ENCODE data around the gene PAK5. TPM values are rescaled to one million over a fixed set of nuclear protein-coding genes. Genes with fewer than 3 reads are reported as not detected.

Gene PAK5
- total and polyA plus RNA-seq, 9 of the 15 experiments (the other 6 are each of a cell fraction or from before 2014, with no cell fraction given) = not detected

DNA sequence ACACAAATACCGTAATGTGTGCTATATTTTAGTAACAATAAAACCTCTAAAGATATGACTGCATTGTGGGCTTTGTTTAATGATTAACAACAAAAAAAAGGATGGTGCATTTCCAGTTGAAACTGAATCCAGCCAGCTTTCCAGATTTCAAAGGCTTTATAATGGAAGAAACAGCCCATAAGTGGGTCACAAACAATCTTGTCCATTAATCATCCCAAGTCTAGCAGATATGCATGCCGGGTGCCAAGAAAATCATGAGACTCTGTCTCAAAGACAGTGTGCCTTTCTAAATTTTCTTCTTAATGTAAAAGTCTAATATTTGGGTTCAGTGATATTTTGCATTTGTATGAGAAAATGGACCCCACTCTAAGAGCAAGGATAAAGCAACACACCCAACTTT is 345.1 kb downstream of the PAK5 start (continued):
- TF ChIP-seq, protein P1, sequence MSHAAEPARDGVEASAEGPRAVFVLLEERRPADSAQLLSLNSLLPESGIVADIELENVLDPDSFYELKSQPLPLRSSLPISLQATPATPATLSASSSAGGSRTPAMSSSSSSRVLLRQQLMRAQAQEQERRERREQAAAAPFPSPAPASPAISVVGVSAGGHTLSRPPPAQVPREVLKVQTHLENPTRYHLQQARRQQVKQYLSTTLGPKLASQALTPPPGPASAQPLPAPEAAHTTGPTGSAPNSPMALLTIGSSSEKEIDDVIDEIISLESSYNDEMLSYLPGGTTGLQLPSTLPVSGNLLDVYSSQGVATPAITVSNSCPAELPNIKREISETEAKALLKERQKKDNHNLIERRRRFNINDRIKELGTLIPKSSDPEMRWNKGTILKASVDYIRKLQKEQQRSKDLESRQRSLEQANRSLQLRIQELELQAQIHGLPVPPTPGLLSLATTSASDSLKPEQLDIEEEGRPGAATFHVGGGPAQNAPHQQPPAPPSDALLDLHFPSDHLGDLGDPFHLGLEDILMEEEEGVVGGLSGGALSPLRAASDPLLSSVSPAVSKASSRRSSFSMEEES (CRISPR knock-in tag; IDR thresholded peaks at IDR 0.05) = no peak
- TF ChIP-seq RBM22 (IDR thresholded peaks at IDR 0.05; ENCODE audit: low read depth, low read length, poor library complexity, severe bottlenecking) = no peak
- TF ChIP-seq, protein P2, sequence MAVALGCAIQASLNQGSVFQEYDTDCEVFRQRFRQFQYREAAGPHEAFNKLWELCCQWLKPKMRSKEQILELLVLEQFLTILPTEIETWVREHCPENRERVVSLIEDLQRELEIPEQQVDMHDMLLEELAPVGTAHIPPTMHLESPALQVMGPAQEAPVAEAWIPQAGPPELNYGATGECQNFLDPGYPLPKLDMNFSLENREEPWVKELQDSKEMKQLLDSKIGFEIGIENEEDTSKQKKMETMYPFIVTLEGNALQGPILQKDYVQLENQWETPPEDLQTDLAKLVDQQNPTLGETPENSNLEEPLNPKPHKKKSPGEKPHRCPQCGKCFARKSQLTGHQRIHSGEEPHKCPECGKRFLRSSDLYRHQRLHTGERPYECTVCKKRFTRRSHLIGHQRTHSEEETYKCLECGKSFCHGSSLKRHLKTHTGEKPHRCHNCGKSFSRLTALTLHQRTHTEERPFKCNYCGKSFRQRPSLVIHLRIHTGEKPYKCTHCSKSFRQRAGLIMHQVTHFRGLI (CRISPR knock-in tag; IDR thresholded peaks at IDR 0.05) = no peak

DNA sequence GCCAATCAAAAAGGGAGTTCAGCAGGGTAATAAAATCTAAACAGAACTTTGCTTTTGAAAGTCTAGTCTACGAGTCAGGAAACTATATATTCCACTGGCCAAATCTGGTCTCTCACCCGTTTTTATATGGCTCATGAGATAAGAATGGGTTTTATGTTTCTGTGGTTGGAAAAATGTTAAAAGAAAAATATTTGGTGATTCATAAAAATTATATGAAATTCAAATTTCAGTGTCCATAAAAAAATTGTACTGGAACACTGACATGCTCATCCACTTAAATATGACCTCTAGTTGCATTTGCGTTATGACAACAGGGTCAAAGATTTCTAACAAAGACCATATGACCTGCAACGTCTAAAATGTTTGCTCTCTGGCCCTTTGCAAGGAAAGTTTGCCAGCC is 346.8 kb downstream of the PAK5 start:
- intact Hi-C loops (cut with micrococcal nuclease) = no loop called here
- BruUV-seq (replicated peaks) = no TSS peak

More for the DNA sequence above, 346.8 kb downstream of the PAK5 start:
- Histone ChIP-seq H3K79me2 (ENCODE audit: control insufficient read depth, insufficient read depth, low read length) (no peaks in the 10 kb centered on the region), H3K4me1 (replicated peaks in 1 of 2; ENCODE audit: control insufficient read depth in 2 of 2, insufficient read depth in 2 of 2, low read length in 2 of 2) (no peaks in the 10 kb centered on the region), H3K4me2 (ENCODE audit: insufficient read depth, low read length) (no peak overlapping the region), H3K4me3 (no peak overlapping the region), H3K9me1 (ENCODE audit: control insufficient read depth, insufficient read depth, low read length) (no peaks in the 10 kb centered on the region), H3K9me3 (replicated peaks; ENCODE audit: control insufficient read depth, insufficient read depth, low read depth, low read length) (no peaks in the 10 kb centered on the region), H3K27me3 (ENCODE audit: control insufficient read depth in 2 of 2, insufficient read depth in 2 of 2, low read length in 2 of 2) (no peaks in the 10 kb centered on the region), H2AFZ (ENCODE audit: low read depth, low read length) (no peak overlapping the region), H3K9ac (ENCODE audit: insufficient read depth in 1 of 2, low read depth in 2 of 2, low read length in 2 of 2) (no peak overlapping the region), H4K20me1 (replicated peaks; ENCODE audit: control insufficient read depth, insufficient read depth, low read length) (no peaks in the 10 kb centered on the region), H3K36me3 (ENCODE audit: control insufficient read depth, insufficient read depth, low read length) (no peaks in the 10 kb centered on the region), H3K27ac (ENCODE audit: extremely low read depth, low read depth, low read length) (no peak overlapping the region)
- in situ Hi-C loops (cut with MboI) = no loop called here
- ChIA-PET POLR2A (no interaction called here), CTCF (ENCODE audit: low intra/inter-chr PET ratio) (no interaction called here)
- WGBS (ENCODE audit: insufficient coverage, low coverage, missing lambda C conversion rate) = 0% methylated on average over 4 of the region's 4 CpGs
- no peak for FAIRE-seq
- no peak for ATAC-seq
- TF ChIP-seq, protein P3, sequence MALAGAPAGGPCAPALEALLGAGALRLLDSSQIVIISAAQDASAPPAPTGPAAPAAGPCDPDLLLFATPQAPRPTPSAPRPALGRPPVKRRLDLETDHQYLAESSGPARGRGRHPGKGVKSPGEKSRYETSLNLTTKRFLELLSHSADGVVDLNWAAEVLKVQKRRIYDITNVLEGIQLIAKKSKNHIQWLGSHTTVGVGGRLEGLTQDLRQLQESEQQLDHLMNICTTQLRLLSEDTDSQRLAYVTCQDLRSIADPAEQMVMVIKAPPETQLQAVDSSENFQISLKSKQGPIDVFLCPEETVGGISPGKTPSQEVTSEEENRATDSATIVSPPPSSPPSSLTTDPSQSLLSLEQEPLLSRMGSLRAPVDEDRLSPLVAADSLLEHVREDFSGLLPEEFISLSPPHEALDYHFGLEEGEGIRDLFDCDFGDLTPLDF (CRISPR knock-in tag; IDR thresholded peaks at IDR 0.05) = no peak
- TF ChIP-seq, protein P4, sequence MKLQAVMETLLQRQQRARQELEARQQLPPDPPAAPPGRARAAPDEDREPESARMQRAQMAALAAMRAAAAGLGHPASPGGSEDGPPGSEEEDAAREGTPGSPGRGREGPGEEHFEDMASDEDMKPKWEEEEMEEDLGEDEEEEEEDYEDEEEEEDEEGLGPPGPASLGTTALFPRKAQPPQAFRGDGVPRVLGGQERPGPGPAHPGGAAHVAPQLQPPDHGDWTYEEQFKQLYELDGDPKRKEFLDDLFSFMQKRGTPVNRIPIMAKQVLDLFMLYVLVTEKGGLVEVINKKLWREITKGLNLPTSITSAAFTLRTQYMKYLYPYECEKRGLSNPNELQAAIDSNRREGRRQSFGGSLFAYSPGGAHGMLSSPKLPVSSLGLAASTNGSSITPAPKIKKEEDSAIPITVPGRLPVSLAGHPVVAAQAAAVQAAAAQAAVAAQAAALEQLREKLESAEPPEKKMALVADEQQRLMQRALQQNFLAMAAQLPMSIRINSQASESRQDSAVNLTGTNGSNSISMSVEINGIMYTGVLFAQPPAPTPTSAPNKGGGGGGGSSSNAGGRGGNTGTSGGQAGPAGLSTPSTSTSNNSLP (IDR thresholded peaks at IDR 0.05; ENCODE audit: borderline replicate concordance, low read depth, low read length) = no peak
- TF ChIP-seq FOXK1 (CRISPR knock-in tag; IDR thresholded peaks at IDR 0.05; ENCODE audit: borderline replicate concordance) (no peak), KLF16 (IDR thresholded peaks at IDR 0.05) (no peak), ZNF561 (CRISPR knock-in tag; conservative IDR thresholded peaks at IDR 0.05) (no peak), ZC3H8 (IDR thresholded peaks at IDR 0.05) (no peak), TCF3 (CRISPR knock-in tag; IDR thresholded peaks at IDR 0.05) (no peak), SREBF1 (IDR thresholded peaks at IDR 0.05; ENCODE audit: borderline replicate concordance, low read depth, low read length) (no peak)
- TF ChIP-seq, protein P5, sequence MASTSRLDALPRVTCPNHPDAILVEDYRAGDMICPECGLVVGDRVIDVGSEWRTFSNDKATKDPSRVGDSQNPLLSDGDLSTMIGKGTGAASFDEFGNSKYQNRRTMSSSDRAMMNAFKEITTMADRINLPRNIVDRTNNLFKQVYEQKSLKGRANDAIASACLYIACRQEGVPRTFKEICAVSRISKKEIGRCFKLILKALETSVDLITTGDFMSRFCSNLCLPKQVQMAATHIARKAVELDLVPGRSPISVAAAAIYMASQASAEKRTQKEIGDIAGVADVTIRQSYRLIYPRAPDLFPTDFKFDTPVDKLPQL (IDR thresholded peaks at IDR 0.05; ENCODE audit: extremely low read depth, insufficient read length) = no peak
- TF ChIP-seq, protein P6, sequence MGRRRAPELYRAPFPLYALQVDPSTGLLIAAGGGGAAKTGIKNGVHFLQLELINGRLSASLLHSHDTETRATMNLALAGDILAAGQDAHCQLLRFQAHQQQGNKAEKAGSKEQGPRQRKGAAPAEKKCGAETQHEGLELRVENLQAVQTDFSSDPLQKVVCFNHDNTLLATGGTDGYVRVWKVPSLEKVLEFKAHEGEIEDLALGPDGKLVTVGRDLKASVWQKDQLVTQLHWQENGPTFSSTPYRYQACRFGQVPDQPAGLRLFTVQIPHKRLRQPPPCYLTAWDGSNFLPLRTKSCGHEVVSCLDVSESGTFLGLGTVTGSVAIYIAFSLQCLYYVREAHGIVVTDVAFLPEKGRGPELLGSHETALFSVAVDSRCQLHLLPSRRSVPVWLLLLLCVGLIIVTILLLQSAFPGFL (CRISPR knock-in tag; IDR thresholded peaks at IDR 0.05) = no peak
- DNase-seq (ENCODE audit: extremely low read depth in 1 of 4, low spot score in 3 of 4) = no peak
